ENCODE results near the gene MUC13.

DNA sequence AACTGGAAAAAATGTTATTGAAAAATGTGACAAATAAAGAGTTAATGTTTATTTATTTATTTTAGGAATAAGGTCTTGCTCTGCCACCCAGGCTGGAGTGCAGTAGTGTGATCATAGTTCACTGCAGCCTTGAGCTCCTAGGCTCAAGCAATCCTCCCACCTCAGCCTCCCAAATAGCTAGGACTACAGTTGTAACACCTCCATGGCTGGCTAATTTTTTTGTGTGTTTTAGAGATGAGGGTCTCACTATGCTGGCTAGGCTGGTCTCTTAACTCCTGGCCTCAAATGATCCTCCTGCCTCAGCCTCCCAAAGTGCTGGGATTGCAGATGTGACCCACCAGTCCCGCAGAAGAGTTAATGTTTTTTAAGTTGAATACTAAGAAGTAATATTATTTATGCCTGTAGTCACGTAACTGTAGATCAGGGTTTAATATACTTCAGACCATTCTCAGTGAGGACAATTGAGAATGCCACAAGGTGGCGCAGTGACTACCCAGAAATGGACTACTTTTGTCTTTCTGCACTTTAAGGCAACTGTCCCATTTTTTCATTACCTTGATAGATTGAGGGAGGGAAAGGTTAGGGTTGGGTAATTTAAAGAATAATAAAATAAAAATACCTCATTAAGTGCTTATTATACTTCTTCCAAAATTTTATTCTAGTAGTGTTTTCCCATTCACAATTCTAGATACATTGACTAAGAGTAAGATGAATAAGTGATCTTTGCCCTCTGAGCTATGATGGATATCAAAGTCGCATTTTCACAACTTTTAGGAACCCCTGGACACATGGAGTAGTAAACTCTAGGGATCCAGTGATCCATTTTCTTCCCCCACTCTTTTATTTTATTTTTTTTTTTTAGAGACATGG lies 6.0 kb downstream of the MUC13 start:
- TF ChIP-seq, protein P1, sequence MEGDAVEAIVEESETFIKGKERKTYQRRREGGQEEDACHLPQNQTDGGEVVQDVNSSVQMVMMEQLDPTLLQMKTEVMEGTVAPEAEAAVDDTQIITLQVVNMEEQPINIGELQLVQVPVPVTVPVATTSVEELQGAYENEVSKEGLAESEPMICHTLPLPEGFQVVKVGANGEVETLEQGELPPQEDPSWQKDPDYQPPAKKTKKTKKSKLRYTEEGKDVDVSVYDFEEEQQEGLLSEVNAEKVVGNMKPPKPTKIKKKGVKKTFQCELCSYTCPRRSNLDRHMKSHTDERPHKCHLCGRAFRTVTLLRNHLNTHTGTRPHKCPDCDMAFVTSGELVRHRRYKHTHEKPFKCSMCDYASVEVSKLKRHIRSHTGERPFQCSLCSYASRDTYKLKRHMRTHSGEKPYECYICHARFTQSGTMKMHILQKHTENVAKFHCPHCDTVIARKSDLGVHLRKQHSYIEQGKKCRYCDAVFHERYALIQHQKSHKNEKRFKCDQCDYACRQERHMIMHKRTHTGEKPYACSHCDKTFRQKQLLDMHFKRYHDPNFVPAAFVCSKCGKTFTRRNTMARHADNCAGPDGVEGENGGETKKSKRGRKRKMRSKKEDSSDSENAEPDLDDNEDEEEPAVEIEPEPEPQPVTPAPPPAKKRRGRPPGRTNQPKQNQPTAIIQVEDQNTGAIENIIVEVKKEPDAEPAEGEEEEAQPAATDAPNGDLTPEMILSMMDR (conservative IDR thresholded peaks at IDR 0.05; ENCODE audit: low read length) = peak; percentile 90
- TF ChIP-seq EZH2phosphoT487 (IDR thresholded peaks at IDR 0.05; ENCODE audit: borderline replicate concordance, low read depth, low read length) = no peak
